ENCODE results near the gene OCSTAMP. TPM values are rescaled to one million over a fixed set of nuclear protein-coding genes. Genes with fewer than 3 reads are reported as not detected.

OCSTAMP gene
- total RNA-seq, 2 experiments from 2014 or later, result not detected

DNA sequence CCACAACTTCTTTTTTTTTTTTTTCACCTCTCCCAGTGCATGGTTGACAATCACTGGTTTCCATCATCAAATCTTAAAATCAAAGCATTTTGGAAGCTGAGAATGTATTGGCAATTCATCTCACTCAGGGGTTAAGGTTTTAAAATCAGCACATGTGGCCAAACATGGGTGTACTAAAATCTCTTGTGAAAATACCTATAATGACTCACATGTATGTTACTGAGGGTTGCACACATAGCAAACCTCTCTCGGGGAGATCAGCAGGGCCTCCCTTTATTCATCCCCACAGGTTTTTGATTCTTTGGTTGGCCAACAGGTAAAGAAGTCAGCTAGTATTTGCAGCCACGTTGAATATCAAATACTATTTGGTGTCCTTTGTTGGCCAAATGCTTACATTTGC, 44.3 kb upstream of the OCSTAMP start:
- H3K9me3 ChIP-seq (ENCODE audit: control insufficient read depth in 1 of 2, insufficient read depth in 1 of 2, low read length in 2 of 2), result no peaks in the 10 kb centered on the region
- no peaks in the 10 kb centered on the region for H3K4me1 Mint-ChIP-seq (ENCODE audit: low read depth)
- H3K4me3 ChIP-seq (ENCODE audit: low read length), result no peak overlapping the region
- H3K4me3 Mint-ChIP-seq, result no peak overlapping the region
- no peaks in the 10 kb centered on the region for H3K36me3 Mint-ChIP-seq (ENCODE audit: low read depth)
- ATAC-seq (ENCODE audit: poor library complexity) (no peak), DNase-seq (no peak)
- no peaks in the 10 kb centered on the region for H3K36me3 ChIP-seq (ENCODE audit: insufficient read depth, low read length)
- ChIA-PET CTCF (interaction anchor here (0.7 kb wide), 1 partner anchor 65 kb away, joined by 3 read pairs; no protein-coding TSS in a partner anchor), POLR2A (no interaction called here)
- H3K27me3 ChIP-seq (ENCODE audit: control insufficient read depth in 1 of 2, insufficient read depth in 2 of 2, low read length in 2 of 2), result no peaks in the 10 kb centered on the region
- H3K27me3 Mint-ChIP-seq, result peaks cover 24% of the 10 kb centered on the region
- H3K9me3 Mint-ChIP-seq, result no peaks in the 10 kb centered on the region
- no peaks in the 10 kb centered on the region for H3K4me1 ChIP-seq (ENCODE audit: insufficient read depth, low read length)
- no peak overlapping the region for H3K27ac Mint-ChIP-seq
- TF ChIP-seq, protein P1, sequence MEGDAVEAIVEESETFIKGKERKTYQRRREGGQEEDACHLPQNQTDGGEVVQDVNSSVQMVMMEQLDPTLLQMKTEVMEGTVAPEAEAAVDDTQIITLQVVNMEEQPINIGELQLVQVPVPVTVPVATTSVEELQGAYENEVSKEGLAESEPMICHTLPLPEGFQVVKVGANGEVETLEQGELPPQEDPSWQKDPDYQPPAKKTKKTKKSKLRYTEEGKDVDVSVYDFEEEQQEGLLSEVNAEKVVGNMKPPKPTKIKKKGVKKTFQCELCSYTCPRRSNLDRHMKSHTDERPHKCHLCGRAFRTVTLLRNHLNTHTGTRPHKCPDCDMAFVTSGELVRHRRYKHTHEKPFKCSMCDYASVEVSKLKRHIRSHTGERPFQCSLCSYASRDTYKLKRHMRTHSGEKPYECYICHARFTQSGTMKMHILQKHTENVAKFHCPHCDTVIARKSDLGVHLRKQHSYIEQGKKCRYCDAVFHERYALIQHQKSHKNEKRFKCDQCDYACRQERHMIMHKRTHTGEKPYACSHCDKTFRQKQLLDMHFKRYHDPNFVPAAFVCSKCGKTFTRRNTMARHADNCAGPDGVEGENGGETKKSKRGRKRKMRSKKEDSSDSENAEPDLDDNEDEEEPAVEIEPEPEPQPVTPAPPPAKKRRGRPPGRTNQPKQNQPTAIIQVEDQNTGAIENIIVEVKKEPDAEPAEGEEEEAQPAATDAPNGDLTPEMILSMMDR (IDR thresholded peaks at IDR 0.05), result no peak
- H3K27ac ChIP-seq (ENCODE audit: low read depth in 1 of 2, low read length in 2 of 2), result no peak overlapping the region
- intact Hi-C loops (cut with DNase I, micrococcal nuclease), result no loop called here

DNA sequence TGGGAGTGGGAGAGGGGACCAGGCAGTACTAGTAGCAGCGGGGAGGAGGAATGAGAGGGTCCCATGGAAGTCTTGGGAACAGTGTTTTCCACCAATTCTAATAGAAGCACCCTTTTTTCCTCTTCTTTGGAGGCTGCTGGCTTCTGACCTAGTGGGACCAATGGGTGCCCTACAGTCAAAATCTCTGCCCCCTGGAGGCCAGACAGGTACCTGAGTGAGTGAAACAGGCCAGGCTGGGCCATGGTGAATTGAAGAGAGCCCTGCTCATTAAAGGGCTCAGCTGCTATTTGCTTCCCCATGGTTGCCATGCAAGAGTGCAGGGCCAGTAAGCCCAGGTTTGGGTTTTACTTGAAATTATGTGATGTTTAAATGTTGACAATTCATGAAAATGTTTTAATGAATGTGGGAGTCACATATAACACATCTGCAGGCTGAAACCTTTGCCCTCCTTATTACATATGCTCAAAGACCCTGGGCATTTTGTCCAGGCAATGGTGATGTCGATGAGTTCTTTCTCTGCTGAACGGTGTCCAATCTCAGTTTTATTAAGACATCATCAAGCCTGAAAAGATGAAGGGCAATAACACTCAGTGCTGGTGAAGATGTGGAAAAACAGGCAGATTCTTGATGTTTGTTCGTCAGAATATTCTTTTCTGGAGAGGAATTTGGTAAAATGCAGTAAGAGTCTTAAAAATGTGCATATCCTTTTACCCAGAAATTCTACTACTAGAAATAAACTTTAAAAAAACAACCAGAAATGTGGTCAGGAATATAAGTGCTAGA, 42.3 kb upstream of the OCSTAMP start:
- CTCF ChIA-PET, result no interaction called here
- no peaks in the 10 kb centered on the region for H3K36me3 Mint-ChIP-seq (ENCODE audit: low read depth)
- Histone ChIP-seq H3K4me3 (ENCODE audit: low read length) (no peak overlapping the region), H3K36me3 (ENCODE audit: insufficient read depth, low read length) (no peaks in the 10 kb centered on the region), H3K9me3 (ENCODE audit: control insufficient read depth in 1 of 2, insufficient read depth in 1 of 2, low read length in 2 of 2) (no peaks in the 10 kb centered on the region), H3K4me1 (ENCODE audit: insufficient read depth, low read length) (no peaks in the 10 kb centered on the region), H3K27ac (ENCODE audit: low read depth in 1 of 2, low read length in 2 of 2) (no peak overlapping the region), H3K27me3 (ENCODE audit: control insufficient read depth in 1 of 2, insufficient read depth in 2 of 2, low read length in 2 of 2) (no peaks in the 10 kb centered on the region)
- DNase-seq (no peak), ATAC-seq (ENCODE audit: poor library complexity) (no peak)
- intact Hi-C loops (cut with DNase I, micrococcal nuclease), result no loop called here
- no peak overlapping the region for H3K4me3 Mint-ChIP-seq
- H3K9me3 Mint-ChIP-seq, result no peaks in the 10 kb centered on the region
- peaks cover 18% of the 10 kb centered on the region for H3K27me3 Mint-ChIP-seq
- POLR2A ChIA-PET, result no interaction called here
- no peaks in the 10 kb centered on the region for H3K4me1 Mint-ChIP-seq (ENCODE audit: low read depth)
- TF ChIP-seq, protein P1 (IDR thresholded peaks at IDR 0.05), result no peak
- no peak overlapping the region for H3K27ac Mint-ChIP-seq

DNA sequence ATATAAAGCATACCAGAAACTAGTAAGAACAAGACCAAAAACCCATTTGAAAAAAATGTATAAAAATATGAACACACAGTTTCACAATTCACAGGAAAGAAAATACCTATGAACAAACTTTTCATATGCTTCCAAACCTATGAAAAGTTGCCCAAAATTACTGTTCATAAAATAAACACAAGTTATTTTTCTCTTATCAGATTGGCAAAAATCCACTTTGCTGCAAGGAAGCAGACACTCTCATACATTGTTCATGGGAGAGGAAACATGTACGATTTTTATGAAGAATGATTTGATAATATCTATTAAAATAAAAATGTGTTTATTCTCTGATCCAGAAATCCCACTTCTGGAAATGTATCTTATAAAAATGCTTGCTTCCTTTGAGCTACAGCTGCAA, 40.0 kb upstream of the OCSTAMP start:
- no peak overlapping the region for H3K4me3 Mint-ChIP-seq
- peaks cover 8% of the 10 kb centered on the region for H3K27me3 Mint-ChIP-seq
- Histone ChIP-seq H3K27me3 (ENCODE audit: control insufficient read depth in 1 of 2, insufficient read depth in 2 of 2, low read length in 2 of 2) (no peaks in the 10 kb centered on the region), H3K4me1 (ENCODE audit: insufficient read depth, low read length) (no peaks in the 10 kb centered on the region), H3K36me3 (ENCODE audit: insufficient read depth, low read length) (no peaks in the 10 kb centered on the region), H3K27ac (ENCODE audit: low read depth in 1 of 2, low read length in 2 of 2) (no peak overlapping the region), H3K9me3 (ENCODE audit: control insufficient read depth in 1 of 2, insufficient read depth in 1 of 2, low read length in 2 of 2) (no peaks in the 10 kb centered on the region), H3K4me3 (ENCODE audit: low read length) (no peak overlapping the region)
- ATAC-seq (ENCODE audit: poor library complexity) (no peak), DNase-seq (no peak)
- POLR2A ChIA-PET, result interaction anchor here (0.7 kb wide), 1 partner anchor 1847 kb away, joined by 4 read pairs; no protein-coding TSS in a partner anchor
- no peak overlapping the region for H3K27ac Mint-ChIP-seq
- TF ChIP-seq, protein P1 (IDR thresholded peaks at IDR 0.05), result no peak
- H3K36me3 Mint-ChIP-seq (ENCODE audit: low read depth), result no peaks in the 10 kb centered on the region
- intact Hi-C loops (cut with DNase I, micrococcal nuclease), result no loop called here
- CTCF ChIA-PET, result no interaction called here
- no peaks in the 10 kb centered on the region for H3K4me1 Mint-ChIP-seq (ENCODE audit: low read depth)
- H3K9me3 Mint-ChIP-seq, result no peaks in the 10 kb centered on the region

Measured in CD4-positive, alpha-beta T cell (primary cell).